GM18951 (cell line): ENCODE results near the gene CEMIP.

Source experiments
- POLR2A ChIP-seq: IDR thresholded peaks from 4 replicates; pipeline ENCODE4 v1.6.1; 2011; ENCODE audit warnings: mild to moderate bottlenecking; ENCODE audit not compliant: insufficient read length, insufficient read depth; ENCODE audit errors: extremely low read depth
- in situ Hi-C: fragments of 300-500 bp; cut with MboI; formaldehyde crosslinking; loops from one replicate; pipeline ENCODE4 v1.12.0; 2022; ENCODE audit warnings: low sequenced_read_pairs, mixed read lengths, inconsistent platforms; ENCODE audit not compliant: unreplicated experiment

CEMIP gene, protein sequence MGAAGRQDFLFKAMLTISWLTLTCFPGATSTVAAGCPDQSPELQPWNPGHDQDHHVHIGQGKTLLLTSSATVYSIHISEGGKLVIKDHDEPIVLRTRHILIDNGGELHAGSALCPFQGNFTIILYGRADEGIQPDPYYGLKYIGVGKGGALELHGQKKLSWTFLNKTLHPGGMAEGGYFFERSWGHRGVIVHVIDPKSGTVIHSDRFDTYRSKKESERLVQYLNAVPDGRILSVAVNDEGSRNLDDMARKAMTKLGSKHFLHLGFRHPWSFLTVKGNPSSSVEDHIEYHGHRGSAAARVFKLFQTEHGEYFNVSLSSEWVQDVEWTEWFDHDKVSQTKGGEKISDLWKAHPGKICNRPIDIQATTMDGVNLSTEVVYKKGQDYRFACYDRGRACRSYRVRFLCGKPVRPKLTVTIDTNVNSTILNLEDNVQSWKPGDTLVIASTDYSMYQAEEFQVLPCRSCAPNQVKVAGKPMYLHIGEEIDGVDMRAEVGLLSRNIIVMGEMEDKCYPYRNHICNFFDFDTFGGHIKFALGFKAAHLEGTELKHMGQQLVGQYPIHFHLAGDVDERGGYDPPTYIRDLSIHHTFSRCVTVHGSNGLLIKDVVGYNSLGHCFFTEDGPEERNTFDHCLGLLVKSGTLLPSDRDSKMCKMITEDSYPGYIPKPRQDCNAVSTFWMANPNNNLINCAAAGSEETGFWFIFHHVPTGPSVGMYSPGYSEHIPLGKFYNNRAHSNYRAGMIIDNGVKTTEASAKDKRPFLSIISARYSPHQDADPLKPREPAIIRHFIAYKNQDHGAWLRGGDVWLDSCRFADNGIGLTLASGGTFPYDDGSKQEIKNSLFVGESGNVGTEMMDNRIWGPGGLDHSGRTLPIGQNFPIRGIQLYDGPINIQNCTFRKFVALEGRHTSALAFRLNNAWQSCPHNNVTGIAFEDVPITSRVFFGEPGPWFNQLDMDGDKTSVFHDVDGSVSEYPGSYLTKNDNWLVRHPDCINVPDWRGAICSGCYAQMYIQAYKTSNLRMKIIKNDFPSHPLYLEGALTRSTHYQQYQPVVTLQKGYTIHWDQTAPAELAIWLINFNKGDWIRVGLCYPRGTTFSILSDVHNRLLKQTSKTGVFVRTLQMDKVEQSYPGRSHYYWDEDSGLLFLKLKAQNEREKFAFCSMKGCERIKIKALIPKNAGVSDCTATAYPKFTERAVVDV (N-terminal part only)

DNA sequence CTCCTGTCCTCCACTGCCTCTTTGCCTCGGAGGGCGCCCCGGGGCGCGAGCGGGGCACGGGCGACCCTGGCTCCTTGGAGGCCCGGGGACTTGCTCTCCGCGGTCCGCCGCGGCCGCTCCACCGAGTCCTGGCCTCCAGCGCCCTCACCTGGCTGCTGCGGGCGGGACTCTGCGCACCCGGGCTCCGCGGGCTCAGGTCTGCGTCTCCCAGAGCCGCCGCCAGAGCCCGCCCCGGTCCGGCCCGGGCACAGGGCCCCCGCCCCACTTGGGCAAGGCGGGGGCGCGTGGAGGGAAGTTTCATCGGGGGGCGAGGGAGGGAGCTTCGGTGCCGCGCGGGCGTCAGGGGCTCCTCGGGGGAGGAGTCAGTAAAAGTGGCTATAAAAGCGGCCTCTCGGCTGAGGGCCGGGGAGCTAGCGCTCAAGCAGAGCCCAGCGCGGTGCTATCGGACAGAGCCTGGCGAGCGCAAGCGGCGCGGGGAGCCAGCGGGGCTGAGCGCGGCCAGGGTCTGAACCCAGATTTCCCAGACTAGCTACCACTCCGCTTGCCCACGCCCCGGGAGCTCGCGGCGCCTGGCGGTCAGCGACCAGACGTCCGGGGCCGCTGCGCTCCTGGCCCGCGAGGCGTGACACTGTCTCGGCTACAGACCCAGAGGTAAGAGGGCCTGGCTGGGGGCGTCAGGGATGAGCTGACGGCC lies at the start of gene CEMIP:
Gene CEMIP, plus strand, starts transcription at position 407 of the 694 bp plus-strand sequence. CDS start 94,510 bp downstream, outside the sequence.
- no peak for TF ChIP-seq POLR2A
- in situ Hi-C loops = loop anchor here (10.0 to 25.0 kb wide), 2 partner anchors 183 to 324 kb away; no protein-coding TSS in a partner anchor

GRCh38 chr15:80730387-80730786 lies 48.8 kb upstream of the CEMIP start:
- in situ Hi-C loops = no loop called here
- TF ChIP-seq POLR2A = no peak

- no peak for TF ChIP-seq POLR2A
- in situ Hi-C loops = no loop called here
Measured at GRCh38 chr15:80730926-80731325, 48.2 kb upstream of the CEMIP start.

DNA sequence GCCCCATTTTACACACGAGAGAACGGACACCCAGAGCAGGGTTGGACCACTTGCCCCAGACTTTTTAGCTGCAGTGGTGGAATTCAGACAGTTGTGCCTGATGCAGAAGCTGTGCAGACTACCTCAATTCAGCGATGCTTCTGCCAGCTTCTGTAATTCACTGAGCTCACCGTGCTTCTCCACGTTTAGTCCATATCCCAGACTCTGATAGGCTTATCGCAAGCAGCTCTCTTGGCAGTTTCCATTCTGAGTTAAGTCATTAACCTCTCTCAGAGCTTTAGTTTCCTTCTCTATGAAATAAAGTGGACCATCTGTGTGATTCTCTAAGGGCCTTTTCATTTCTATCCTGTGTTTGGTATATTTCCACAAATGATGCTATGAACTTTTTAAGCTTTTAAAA lies 47.0 kb upstream of the CEMIP start:
- TF ChIP-seq POLR2A = no peak
- in situ Hi-C loops = no loop called here

GRCh38 chr15:80732818-80733217 lies 46.4 kb upstream of the CEMIP start:
- TF ChIP-seq POLR2A = no peak
- in situ Hi-C loops = no loop called here

GRCh38 chr15:80733460-80733859 lies 45.7 kb upstream of the CEMIP start:
- no peak for TF ChIP-seq POLR2A
- in situ Hi-C loops = no loop called here

GRCh38 chr15:80735344-80735743 lies 43.8 kb upstream of the CEMIP start:
- in situ Hi-C loops = no loop called here
- TF ChIP-seq POLR2A = no peak

DNA sequence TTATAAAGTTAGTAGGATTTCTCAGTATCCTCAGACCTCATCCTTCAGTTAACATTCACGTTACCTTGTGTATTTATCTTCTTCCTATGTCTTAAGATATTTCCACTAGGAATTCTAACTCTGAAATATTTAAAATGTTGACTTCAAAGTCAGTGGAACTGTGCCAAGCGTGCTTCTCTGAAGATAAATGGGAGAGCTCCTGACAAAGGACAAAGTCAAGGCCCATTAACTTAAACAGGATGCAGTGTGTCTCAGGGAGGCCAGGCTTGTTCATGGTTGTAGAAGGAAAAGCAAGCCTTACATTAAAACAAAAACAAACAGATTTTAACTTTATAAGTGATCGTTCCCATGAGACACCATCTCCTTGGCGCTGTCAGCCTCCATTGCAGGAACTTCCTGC lies 42.6 kb upstream of the CEMIP start:
- TF ChIP-seq POLR2A = no peak
- in situ Hi-C loops = no loop called here

DNA sequence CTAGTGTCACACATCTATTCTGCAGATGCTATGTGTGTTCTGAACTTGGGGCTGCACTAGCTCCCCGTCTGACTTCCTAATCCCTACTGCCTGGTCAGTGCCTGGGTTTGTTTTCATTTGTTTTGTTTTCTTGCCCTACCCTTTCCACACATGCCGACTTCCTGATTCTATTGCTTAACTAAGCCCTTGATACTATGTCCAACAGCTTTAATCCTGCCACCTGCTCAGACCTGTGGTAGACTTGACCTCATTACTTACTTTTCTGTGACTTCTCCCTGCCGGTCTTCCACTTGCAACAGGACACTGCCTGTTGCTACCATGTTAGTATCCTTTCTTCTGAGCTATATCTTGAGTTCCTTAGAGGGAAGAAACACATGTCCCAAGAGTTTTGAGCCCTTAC lies 39.3 kb upstream of the CEMIP start:
- no peak for TF ChIP-seq POLR2A
- in situ Hi-C loops = no loop called here

- in situ Hi-C loops = no loop called here
- no peak for TF ChIP-seq POLR2A
Measured at GRCh38 chr15:80742081-80742480, 37.1 kb upstream of the CEMIP start.

DNA sequence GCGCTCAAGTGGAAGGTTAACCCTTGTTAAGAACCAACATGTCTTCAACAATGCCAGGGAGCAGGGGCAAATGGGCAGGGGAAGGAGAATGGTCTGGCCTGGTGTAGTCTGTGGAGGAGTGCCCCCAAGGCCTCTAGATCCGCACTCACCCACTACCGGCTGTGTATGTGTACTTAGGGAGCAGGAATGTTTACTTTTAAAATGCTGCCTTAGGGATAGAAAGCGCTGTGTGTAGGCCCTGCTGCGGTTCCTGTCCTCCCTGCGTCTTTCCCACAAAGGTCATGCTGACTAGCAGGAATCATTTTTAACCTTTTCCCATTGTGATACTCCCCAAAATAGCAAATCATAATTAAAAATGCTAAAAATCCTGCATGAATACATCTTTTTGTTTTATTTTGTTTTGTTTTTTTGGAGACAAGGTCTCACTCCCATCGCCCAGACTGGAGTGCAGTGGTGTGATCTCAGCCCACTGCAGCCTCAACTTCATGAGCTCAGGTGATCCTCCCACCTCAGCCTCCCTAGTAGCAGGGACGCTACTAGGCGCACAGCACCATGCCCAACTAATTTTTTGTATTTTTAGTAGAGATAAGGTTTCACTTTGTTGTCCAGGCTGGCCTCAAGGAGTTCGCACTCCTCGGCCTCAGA lies 35.9 kb upstream of the CEMIP start:
- TF ChIP-seq POLR2A = no peak
- in situ Hi-C loops = no loop called here

DNA sequence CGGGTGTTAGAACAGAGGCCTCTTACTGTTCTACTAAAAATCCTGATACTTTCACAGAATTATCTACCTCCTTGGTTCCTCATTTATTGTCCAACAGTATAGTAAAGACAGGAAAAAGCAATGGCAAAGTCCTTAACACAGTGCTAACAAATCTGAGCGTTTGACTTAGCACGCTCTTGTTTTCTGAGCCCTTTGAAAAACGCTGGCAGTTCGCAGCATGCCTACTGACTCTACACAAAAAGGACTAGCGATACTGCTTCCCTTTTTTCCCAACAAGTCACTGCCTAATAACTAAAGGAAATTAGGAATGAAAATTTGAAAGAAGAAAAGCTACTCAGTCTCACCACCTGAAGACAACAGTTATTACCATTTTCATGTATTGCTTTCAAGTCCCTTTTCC lies 34.8 kb upstream of the CEMIP start:
- in situ Hi-C loops = no loop called here
- TF ChIP-seq POLR2A = no peak
